GM21367 (cell line): ENCODE measurements around the gene MCHR1.
"Not testable (repeated sequence)": the region's sequence is repeated elsewhere in the genome, so short reads cannot be mapped to it uniquely, and the experiment has no call there.

Source experiments
- ATAC-seq: cut with Tn5 transposase; IDR thresholded peaks from one replicate; pipeline ENCODE4 v1.9.1; 2021; ENCODE audit not compliant: unreplicated experiment

Gene MCHR1

GRCh38 chr22:40655941-40656340 lies 23.3 kb upstream of the MCHR1 start:
- not testable (repeated sequence) for ATAC-seq

- not testable (repeated sequence) for ATAC-seq
These were observed 22.6 kb upstream of the MCHR1 start for GRCh38 chr22:40656651-40657050.

GRCh38 chr22:40659166-40659565 lies 20.1 kb upstream of the MCHR1 start:
- no peak for ATAC-seq

GRCh38 chr22:40660730-40661129 lies 18.6 kb upstream of the MCHR1 start:
- no peak for ATAC-seq

- no peak for ATAC-seq
These were observed 17.6 kb upstream of the MCHR1 start for GRCh38 chr22:40661671-40662070.

- ATAC-seq, result no peak
These were observed 14.0 kb upstream of the MCHR1 start for GRCh38 chr22:40665312-40665711.

- no peak for ATAC-seq
These were observed 13.0 kb upstream of the MCHR1 start for GRCh38 chr22:40666151-40666848.

- no peak for ATAC-seq
These were observed 10.5 kb upstream of the MCHR1 start for GRCh38 chr22:40668611-40669411.

- ATAC-seq, result no peak
These were observed 9.2 kb upstream of the MCHR1 start for GRCh38 chr22:40670058-40670457.

- no peak for ATAC-seq
These were observed 7.9 kb upstream of the MCHR1 start for GRCh38 chr22:40671369-40671768.

- ATAC-seq, result no peak
These were observed 7.4 kb upstream of the MCHR1 start for GRCh38 chr22:40671796-40672360.

GRCh38 chr22:40673017-40673416 lies 6.3 kb upstream of the MCHR1 start:
- ATAC-seq, result no peak

- no peak for ATAC-seq
These were observed 5.0 kb upstream of the MCHR1 start for GRCh38 chr22:40674274-40674673.

GRCh38 chr22:40676166-40676565 lies 3.1 kb upstream of the MCHR1 start:
- not testable (repeated sequence) for ATAC-seq

- no peak for ATAC-seq
These were observed 2.6 kb upstream of the MCHR1 start for GRCh38 chr22:40676644-40677043.

GRCh38 chr22:40678493-40679248 lies 613 bp upstream of the MCHR1 start:
- ATAC-seq, result no peak

- no peak for ATAC-seq
These were observed 907 bp downstream of the MCHR1 start for GRCh38 chr22:40679964-40680818.

- no peak for ATAC-seq
These were observed 1.5 kb downstream of the MCHR1 start for GRCh38 chr22:40680819-40681183.

GRCh38 chr22:40681451-40681850 lies 2.2 kb downstream of the MCHR1 start:
- no peak for ATAC-seq

GRCh38 chr22:40684728-40685127 lies 5.4 kb downstream of the MCHR1 start:
- no peak for ATAC-seq

GRCh38 chr22:40685406-40685805 lies 6.1 kb downstream of the MCHR1 start:
- no peak for ATAC-seq
